Measurements from ENCODE around the gene CAPS2.
A peak's percentile ranks its signal among the peaks of the same experiment; 100 is the strongest.

The CAPS2 gene

GRCh38 chr12:75334384-75335030, 4.4 kb upstream of the CAPS2 start, which contains the start of gene GLIPR1L1 (continued):
- peak; percentile 38; the same call in 1 of the 2 replicates for TF ChIP-seq ZNF692 (tag by site-specific recombination; IDR thresholded peaks at IDR 0.05)
- no peak for TF ChIP-seq KLF8 (tag by site-specific recombination; IDR thresholded peaks at IDR 0.05)
- TF ChIP-seq MEIS1 (CRISPR knock-in tag; IDR thresholded peaks at IDR 0.05; ENCODE audit: borderline replicate concordance): no peak
- TF ChIP-seq ZFP41 (tag by site-specific recombination; IDR thresholded peaks at IDR 0.05; ENCODE audit: borderline replicate concordance): no peak
- TF ChIP-seq ZNF658 (tag by site-specific recombination; IDR thresholded peaks at IDR 0.05): no peak
- TF ChIP-seq INSM2 (tag by site-specific recombination; IDR thresholded peaks at IDR 0.05): no peak
- no peak for TF ChIP-seq ZNF311 (tag by site-specific recombination; IDR thresholded peaks at IDR 0.05; ENCODE audit: borderline replicate concordance)
- TF ChIP-seq ZNF560 (tag by site-specific recombination; IDR thresholded peaks at IDR 0.05; ENCODE audit: borderline replicate concordance): no peak
- peak; percentile 52; the same call in 1 of the 2 replicates for TF ChIP-seq ZNF391 (tag by site-specific recombination; IDR thresholded peaks at IDR 0.05; ENCODE audit: borderline replicate concordance, low read depth)
- TF ChIP-seq ZNF488 (tag by site-specific recombination; IDR thresholded peaks at IDR 0.05): no peak
- no peak for TF ChIP-seq ZBTB48 (tag by site-specific recombination; IDR thresholded peaks at IDR 0.05)
- TF ChIP-seq ZNF639 (tag by site-specific recombination; IDR thresholded peaks at IDR 0.05): no peak
- TF ChIP-seq PRDM1 (tag by site-specific recombination; IDR thresholded peaks at IDR 0.05): no peak
- TF ChIP-seq ZNF221 (tag by site-specific recombination; IDR thresholded peaks at IDR 0.05; ENCODE audit: borderline replicate concordance): no peak
- no peak for TF ChIP-seq ZSCAN16 (tag by site-specific recombination; IDR thresholded peaks at IDR 0.05)
- no peak for TF ChIP-seq HOXA7 (CRISPR knock-in tag; IDR thresholded peaks at IDR 0.05; ENCODE audit: borderline replicate concordance)
- no peak for TF ChIP-seq ZNF280C (tag by site-specific recombination; IDR thresholded peaks at IDR 0.05)
- no peak for TF ChIP-seq SP2 (tag by site-specific recombination; IDR thresholded peaks at IDR 0.05)
- peak; percentile 79 for TF ChIP-seq MZF1 (tag by site-specific recombination; IDR thresholded peaks at IDR 0.05; ENCODE audit: borderline replicate concordance)
- TF ChIP-seq ZBTB17 (tag by site-specific recombination; IDR thresholded peaks at IDR 0.05): peak; percentile 99
- TF ChIP-seq FEZF1 (tag by site-specific recombination; IDR thresholded peaks at IDR 0.05): no peak
- TF ChIP-seq CTCF (tag by site-specific recombination; IDR thresholded peaks at IDR 0.05): peak; percentile 94
- TF ChIP-seq HOXD13 (CRISPR knock-in tag; IDR thresholded peaks at IDR 0.05; ENCODE audit: borderline replicate concordance): no peak
- no peak for TF ChIP-seq ZNF23 (tag by site-specific recombination; IDR thresholded peaks at IDR 0.05; ENCODE audit: borderline replicate concordance)
- peak; percentile 43 for TF ChIP-seq ZBTB26 (tag by site-specific recombination; optimal IDR thresholded peaks at IDR 0.05)
- TF ChIP-seq ZNF48 (tag by site-specific recombination; IDR thresholded peaks at IDR 0.05): no peak
- TF ChIP-seq ZFP3 (tag by site-specific recombination; IDR thresholded peaks at IDR 0.05; ENCODE audit: low read depth): no peak
- no peak for TF ChIP-seq ZBTB1 (tag by site-specific recombination; IDR thresholded peaks at IDR 0.05)
- no peak for TF ChIP-seq KLF16 (tag by site-specific recombination; IDR thresholded peaks at IDR 0.05)
- TF ChIP-seq REPIN1 (tag by site-specific recombination; IDR thresholded peaks at IDR 0.05; ENCODE audit: low read depth): no peak
